CD4-positive, alpha-beta memory T cell (primary cell): ENCODE results near the gene MCC. TPM values are rescaled to one million over a fixed set of nuclear protein-coding genes. Genes with fewer than 3 reads are reported as not detected.

Experiments
- CTCF ChIA-PET: fragments of 350-600 bp; sonication (Branson Sonifier 250); formaldehyde crosslinking; loops from one replicate; lab custom pipeline; 2021; ENCODE audit warnings: inconsistent platforms; ENCODE audit not compliant: partially characterized antibody; lab: Charles Lee
- POLR2A ChIA-PET: fragments of 350-600 bp; sonication (Branson Sonifier 250); formaldehyde crosslinking; loops from one replicate; lab custom pipeline; 2021; ENCODE audit not compliant: partially characterized antibody; lab: Charles Lee
- DNase-seq, 5 donors: peaks; one replicate each; pipeline versions ENCODE4 v3.0.0 to v3.0.0-alpha.2; 2020 to 2022; ENCODE audit warnings: mixed read lengths in 1 of 5
- H3K27ac ChIP-seq: one replicate; pipeline ENCODE4 v1.7.0; 2013; ENCODE audit warnings: low read depth, low read length
- H3K27me3 ChIP-seq: 2 replicates; pipeline ENCODE4 v1.7.0; 2013; ENCODE audit warnings: mild to moderate bottlenecking, low read length, moderate library complexity; ENCODE audit not compliant: insufficient read depth
- H3K36me3 ChIP-seq: 2 replicates; pipeline ENCODE4 v1.7.0; 2013; ENCODE audit warnings: mild to moderate bottlenecking, low read length, moderate library complexity; ENCODE audit not compliant: insufficient read depth
- H3K4me1 ChIP-seq: 2 replicates; pipeline ENCODE4 v1.7.0; 2013; ENCODE audit warnings: mild to moderate bottlenecking, low read length, moderate library complexity; ENCODE audit not compliant: insufficient read depth
- H3K4me3 ChIP-seq, 2 donors: one replicate each; pipeline ENCODE4 v1.7.0; 2013; ENCODE audit warnings: low read length in 2 of 2, mild to moderate bottlenecking in 1 of 2
- H3K9me3 ChIP-seq, 2 donors: one replicate each; pipeline ENCODE4 v1.7.0; 2013; ENCODE audit warnings: low read length in 2 of 2, control low read depth in 1 of 2; ENCODE audit not compliant: control insufficient read depth in 1 of 2
- H3K27ac Mint-ChIP-seq, 7 donors: one replicate each; pipeline ENCODE4 v1.8.0; 2020 to 2021; ENCODE audit warnings: mixed read lengths in 7 of 7, mild to moderate bottlenecking in 6 of 7, inconsistent platforms in 3 of 7, moderate library complexity in 3 of 7
- H3K27me3 Mint-ChIP-seq, 2 donors: one replicate each; pipeline ENCODE4 v1.8.0; 2020 to 2021; ENCODE audit warnings: mixed read lengths in 2 of 2
- H3K36me3 Mint-ChIP-seq, 2 donors: one replicate each; pipeline ENCODE4 v1.8.0; 2020 to 2021; ENCODE audit warnings: mixed read lengths in 2 of 2, inconsistent platforms in 1 of 2, mild to moderate bottlenecking in 1 of 2
- H3K4me1 Mint-ChIP-seq, 4 donors: one replicate each; pipeline ENCODE4 v1.8.0; 2020 to 2021; ENCODE audit warnings: mixed read lengths in 4 of 4, mild to moderate bottlenecking in 1 of 4
- H3K4me3 Mint-ChIP-seq, 8 donors: one replicate each; pipeline ENCODE4 v1.8.0; 2020 to 2021; ENCODE audit warnings: mixed read lengths in 8 of 8, mild to moderate bottlenecking in 7 of 8, moderate library complexity in 6 of 8, inconsistent platforms in 3 of 8
- H3K9me3 Mint-ChIP-seq, 8 donors: one replicate each; pipeline ENCODE4 v1.8.0; 2020 to 2021; ENCODE audit warnings: mixed read lengths in 8 of 8, mild to moderate bottlenecking in 5 of 8, inconsistent platforms in 3 of 8, moderate library complexity in 1 of 8
- intact Hi-C: fragments of 100-400 bp; cut with micrococcal nuclease; formaldehyde crosslinking; loops from one replicate; pipeline ENCODE4 v1.15.1; 2023
- polyA plus RNA-seq, 2 donors: library from polyadenylated mRNA; unstranded; fragments of 300-500 nt; fragmentation: Illumina TruSeq; gene quantifications; one replicate each; pipeline ENCODE4 v1.2.3, GENCODE V29; 2021
- total RNA-seq, 2 experiments: library from RNA; stranded (reverse); gene quantifications; one replicate each; pipeline ENCODE4 v1.2.3, GENCODE V29; 2021

The MCC gene
- total and polyA plus RNA-seq, 4 experiments from 2014 or later: 0.92 to 12.1 (median 7.7) TPM

DNA sequence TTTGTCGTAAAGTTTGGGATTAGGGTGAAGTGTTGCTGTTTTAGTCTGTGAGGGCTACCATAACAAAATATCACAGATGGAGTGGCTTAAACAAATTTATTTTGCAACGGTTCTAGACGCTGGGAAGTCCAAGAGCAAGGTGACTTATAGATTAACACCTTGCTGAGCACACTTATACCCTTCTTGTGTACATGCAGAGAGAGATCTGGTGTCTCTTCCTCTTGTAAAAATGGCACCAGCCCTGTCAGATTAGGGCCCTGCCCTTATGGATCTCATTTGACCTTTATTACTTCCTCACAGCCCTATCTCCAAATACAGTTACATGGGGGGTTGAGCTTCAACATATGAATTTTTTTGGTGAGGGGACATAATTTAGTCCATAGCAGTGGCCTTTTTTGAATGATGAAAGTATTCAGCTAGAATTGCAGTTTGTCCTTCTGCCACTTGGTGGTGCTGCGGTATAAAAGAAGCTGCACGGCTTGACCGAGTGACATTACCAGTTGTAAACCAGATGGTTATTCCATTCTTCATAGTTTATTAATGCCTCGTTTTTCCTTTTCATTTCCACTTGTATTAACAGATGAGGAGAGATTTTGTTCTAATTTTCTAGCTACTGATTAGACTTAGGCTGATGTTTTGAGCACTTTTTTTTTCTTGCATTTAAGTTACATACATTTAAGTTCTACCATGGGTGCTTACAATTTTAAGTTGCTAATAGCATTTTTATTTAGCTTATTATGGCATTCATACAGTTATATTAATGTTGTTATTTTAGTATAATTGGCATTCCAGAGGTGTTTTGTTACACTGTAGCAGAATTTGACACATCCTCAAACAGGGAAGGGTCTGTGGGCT is 492.3 kb downstream of the MCC start:
- peaks cover 20 to 41% (median 25%) of the 10 kb centered on the region in 4 donors for H3K4me1 Mint-ChIP-seq

DNA sequence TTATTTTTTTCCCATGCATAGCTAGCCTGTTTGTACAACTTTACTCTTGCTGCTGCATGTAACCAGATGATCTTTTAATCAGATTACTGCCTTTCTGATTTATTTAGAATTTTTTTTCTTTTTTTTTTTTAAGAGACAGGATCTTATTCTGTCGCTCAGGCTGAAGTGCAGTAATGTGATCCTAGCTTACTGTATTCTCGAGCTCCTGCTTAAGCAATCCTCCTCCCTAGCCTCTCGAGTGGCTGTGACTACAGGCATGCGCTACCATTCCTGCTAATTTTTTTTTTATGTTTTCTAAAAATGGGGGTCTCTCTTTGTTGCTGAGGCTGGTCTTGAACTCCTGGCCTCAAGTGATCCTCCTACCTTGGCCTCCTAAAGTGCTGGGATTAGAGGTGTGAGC is 502.0 kb downstream of the MCC start:
- no peaks in the 10 kb centered on the region for H3K27me3 ChIP-seq
- H3K4me1 Mint-ChIP-seq: peaks cover 52 to 75% (median 63%) of the 10 kb centered on the region in 4 donors
- DNase-seq: no peak
- H3K4me1 ChIP-seq: peaks cover 46% of the 10 kb centered on the region
- POLR2A ChIA-PET: interaction anchor here (0.6 to 1.9 kb wide), 3 partner anchors 10 to 278 kb away, joined by 3 to 13 read pairs (median 9); partner anchors contain the start of gene DCP2
- no peak overlapping the region for H3K27ac ChIP-seq
- H3K9me3 ChIP-seq: no peaks in the 10 kb centered on the region
- intact Hi-C loops: no loop called here
- no peak overlapping the region for H3K27ac Mint-ChIP-seq
- no peak overlapping the region for H3K4me3 Mint-ChIP-seq
- H3K36me3 Mint-ChIP-seq: peaks cover 38 to 53% of the 10 kb centered on the region in 2 donors
- CTCF ChIA-PET: interaction anchor here (1.1 to 4.9 kb wide), 2 partner anchors 10 kb away, joined by 4 to 51 read pairs; partner anchors contain the start of gene DCP2
- H3K9me3 Mint-ChIP-seq: no peaks in the 10 kb centered on the region
- H3K27me3 Mint-ChIP-seq: no peaks in the 10 kb centered on the region
- H3K4me3 ChIP-seq: no peak overlapping the region
- peaks cover 3% of the 10 kb centered on the region for H3K36me3 ChIP-seq

More for the DNA sequence above, 492.3 kb downstream of the MCC start:
- peak; percentile 65 to 76 (median 71) for DNase-seq
- H3K4me1 ChIP-seq: peaks cover 11% of the 10 kb centered on the region
- no peaks in the 10 kb centered on the region for H3K27me3 ChIP-seq
- Mint-ChIP-seq H3K27ac (peak overlapping the region in 5 of 7 donors; percentile 1 to 52 (median 17)), H3K27me3 (no peaks in the 10 kb centered on the region), H3K9me3 (no peaks in the 10 kb centered on the region), H3K4me3 (peak overlapping the region in 2 of 8 donors; percentile 19 to 57), H3K36me3 (peaks cover 28 to 57% of the 10 kb centered on the region in 2 donors)
- no peaks in the 10 kb centered on the region for H3K9me3 ChIP-seq
- ChIA-PET POLR2A (interaction anchor here (1.0 to 2.0 kb wide), 18 partner anchors 11 to 338 kb away, joined by 3 to 10 read pairs (median 4); partner anchors contain the start of genes DCP2 and SRP19), CTCF (interaction anchor here (0.6 to 8.1 kb wide), 81 partner anchors 10 to 1833 kb away, joined by 3 to 245 read pairs (median 4); partner anchors contain the start of genes DCP2, REEP5 and YTHDC2)
- H3K27ac ChIP-seq: no peak overlapping the region
- H3K36me3 ChIP-seq: peaks cover 3% of the 10 kb centered on the region
- intact Hi-C loops: loop anchor here (1.0 to 5.0 kb wide), 8 partner anchors 21 to 610 kb away; no protein-coding TSS in a partner anchor
- H3K4me3 ChIP-seq: no peak overlapping the region

DNA sequence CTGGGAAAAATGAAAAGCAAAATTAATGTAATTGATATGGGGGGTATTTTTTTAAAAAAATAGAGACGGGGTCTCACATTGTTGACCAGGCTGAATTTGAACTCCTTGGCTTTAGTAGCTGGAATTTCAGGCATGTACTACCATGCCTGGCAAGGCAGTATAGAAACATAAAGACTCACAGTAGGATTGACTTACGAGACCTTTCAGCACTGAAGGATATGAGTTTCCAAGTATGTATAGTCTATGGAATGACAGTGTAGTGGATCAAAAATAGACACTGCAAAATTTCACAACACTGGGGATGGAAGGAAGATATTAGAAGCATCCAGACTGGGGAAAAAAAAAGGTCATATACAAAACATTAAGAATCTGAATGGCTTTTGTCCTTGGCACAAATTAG is 504.9 kb downstream of the MCC start:
- H3K36me3 ChIP-seq: peaks cover 3% of the 10 kb centered on the region
- Mint-ChIP-seq H3K27ac (peak overlapping the region in 4 of 7 donors; percentile 10 to 61 (median 22)), H3K4me1 (peaks cover 49 to 74% (median 62%) of the 10 kb centered on the region in 4 donors), H3K27me3 (no peaks in the 10 kb centered on the region), H3K36me3 (peaks cover 27 to 45% of the 10 kb centered on the region in 2 donors), H3K9me3 (no peaks in the 10 kb centered on the region), H3K4me3 (no peak overlapping the region)
- ChIA-PET POLR2A (no interaction called here), CTCF (interaction anchor here (4.9 kb wide), 1 partner anchor 12 kb away, joined by 51 read pairs; no protein-coding TSS in a partner anchor)
- peaks cover 59% of the 10 kb centered on the region for H3K4me1 ChIP-seq
- H3K27ac ChIP-seq: no peak overlapping the region
- intact Hi-C loops: no loop called here
- no peak for DNase-seq
- no peaks in the 10 kb centered on the region for H3K9me3 ChIP-seq
- no peaks in the 10 kb centered on the region for H3K27me3 ChIP-seq
- H3K4me3 ChIP-seq: no peak overlapping the region

DNA sequence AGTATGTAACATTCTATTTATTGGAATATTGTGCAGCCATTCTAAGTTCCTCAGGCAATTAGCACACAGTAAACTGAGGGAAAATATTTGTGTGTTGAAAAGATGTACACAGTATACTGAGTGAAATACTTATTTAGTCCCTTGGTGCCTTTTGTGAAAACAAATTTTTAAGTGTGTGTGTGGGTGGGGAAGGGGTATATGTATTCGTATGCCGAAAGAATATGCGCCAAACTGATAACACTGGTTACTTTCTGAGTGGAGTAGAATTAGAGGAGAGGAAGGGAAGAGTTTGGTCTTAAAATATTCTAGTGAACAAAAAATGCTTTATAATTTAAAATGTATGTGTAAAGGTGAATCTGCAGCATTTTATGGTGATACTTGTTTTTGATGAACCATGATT is 508.5 kb downstream of the MCC start:
- H3K4me3 Mint-ChIP-seq: peak overlapping the region; percentile 63 to 100 (median 82)
- H3K27ac ChIP-seq: no peak overlapping the region
- H3K4me3 ChIP-seq: no peak overlapping the region
- POLR2A ChIA-PET: interaction anchor here (0.5 to 2.2 kb wide), 4 partner anchors 10 to 59 kb away, joined by 3 to 6 read pairs (median 4); no protein-coding TSS in a partner anchor
- peaks cover 19 to 53% of the 10 kb centered on the region in 2 donors for H3K36me3 Mint-ChIP-seq
- H3K4me1 Mint-ChIP-seq: peaks cover 53 to 92% (median 68%) of the 10 kb centered on the region in 4 donors
- CTCF ChIA-PET: interaction anchor here (0.8 to 3.6 kb wide), 8 partner anchors 8 to 819 kb away, joined by 3 to 27 read pairs (median 3); no protein-coding TSS in a partner anchor
- H3K27me3 ChIP-seq: no peaks in the 10 kb centered on the region
- peaks cover 3% of the 10 kb centered on the region for H3K36me3 ChIP-seq
- H3K9me3 Mint-ChIP-seq: peaks cover 0 to 5% (median 0%) of the 10 kb centered on the region in 8 donors
- DNase-seq: no peak
- H3K27ac Mint-ChIP-seq: peak overlapping the region in 6 of 7 donors; percentile 58 to 94 (median 78)
- H3K9me3 ChIP-seq: no peaks in the 10 kb centered on the region
- peaks cover 62% of the 10 kb centered on the region for H3K4me1 ChIP-seq
- intact Hi-C loops: loop anchor here (5.0 kb wide), 2 partner anchors 427 to 533 kb away; partner anchors contain the start of gene YTHDC2
- H3K27me3 Mint-ChIP-seq: peaks cover 0 to 4% of the 10 kb centered on the region in 2 donors

DNA sequence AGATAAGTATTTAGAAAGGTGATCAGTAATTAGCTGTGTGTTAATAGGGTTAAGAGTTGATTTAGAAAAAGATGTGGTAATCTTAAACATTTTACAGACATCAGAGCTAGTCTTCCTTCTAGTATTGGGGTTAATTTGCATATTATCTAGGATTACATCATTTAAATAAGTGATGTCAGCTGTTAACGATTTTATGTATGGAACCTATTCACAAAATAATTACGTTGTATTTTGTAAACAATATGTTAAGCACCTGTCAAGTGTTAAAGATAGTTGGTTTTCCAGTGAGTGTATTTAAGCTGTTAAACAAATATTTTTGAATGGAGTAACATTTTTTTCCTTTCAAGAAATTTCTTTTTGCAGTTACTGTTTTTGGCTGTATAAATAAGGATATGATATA is 509.4 kb downstream of the MCC start:
- Histone ChIP-seq H3K36me3 (peaks cover 3% of the 10 kb centered on the region), H3K9me3 (no peaks in the 10 kb centered on the region), H3K27me3 (no peaks in the 10 kb centered on the region), H3K4me3 (no peak overlapping the region), H3K4me1 (peaks cover 60% of the 10 kb centered on the region), H3K27ac (peak overlapping the region; percentile 6)
- DNase-seq: peak in 1 of 5 donors; percentile 8
- peak overlapping the region; percentile 96 to 100 (median 99) for H3K4me3 Mint-ChIP-seq
- H3K4me1 Mint-ChIP-seq: peaks cover 45 to 83% (median 60%) of the 10 kb centered on the region in 4 donors
- peaks cover 0 to 5% (median 0%) of the 10 kb centered on the region in 8 donors for H3K9me3 Mint-ChIP-seq
- H3K36me3 Mint-ChIP-seq: peaks cover 17 to 47% of the 10 kb centered on the region in 2 donors
- peaks cover 0 to 4% of the 10 kb centered on the region in 2 donors for H3K27me3 Mint-ChIP-seq
- intact Hi-C loops: loop anchor here (5.0 kb wide), 2 partner anchors 427 to 533 kb away; partner anchors contain the start of gene YTHDC2
- CTCF ChIA-PET: interaction anchor here (0.8 to 3.6 kb wide), 12 partner anchors 9 to 818 kb away, joined by 3 to 27 read pairs (median 4); no protein-coding TSS in a partner anchor
- peak overlapping the region; percentile 7 to 94 (median 74) for H3K27ac Mint-ChIP-seq
- POLR2A ChIA-PET: interaction anchor here (0.7 to 2.2 kb wide), 10 partner anchors 11 to 535 kb away, joined by 3 to 6 read pairs (median 4); partner anchors contain the start of gene YTHDC2

DNA sequence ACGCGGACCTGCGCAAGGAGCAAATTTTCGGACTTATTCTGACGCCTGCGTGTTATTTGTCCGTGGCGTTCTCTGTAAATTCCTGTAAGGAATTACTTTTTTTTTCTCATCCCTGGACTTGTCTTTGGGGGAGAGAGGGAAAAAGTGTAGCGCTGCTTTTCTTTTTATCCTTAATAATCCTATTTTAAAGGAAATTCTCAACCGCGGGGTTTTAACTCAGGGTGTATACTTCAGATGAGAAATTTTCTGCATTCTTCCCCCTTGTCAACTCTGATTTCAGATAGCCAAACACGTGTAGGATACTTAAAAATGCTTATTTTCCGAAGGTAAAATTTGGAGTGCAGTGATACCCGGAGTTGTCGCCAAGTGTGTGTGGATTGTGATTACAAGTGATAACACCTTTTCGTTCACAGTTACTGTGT is 510.8 kb downstream of the MCC start:
- H3K4me3 Mint-ChIP-seq: peak overlapping the region; percentile 96 to 100 (median 99)
- H3K27ac Mint-ChIP-seq: peak overlapping the region; percentile 94 to 98 (median 97)
- peaks cover 36 to 69% (median 49%) of the 10 kb centered on the region in 4 donors for H3K4me1 Mint-ChIP-seq
- peaks cover 52% of the 10 kb centered on the region for H3K4me1 ChIP-seq
- H3K9me3 ChIP-seq: no peaks in the 10 kb centered on the region
- H3K27me3 ChIP-seq: no peaks in the 10 kb centered on the region
- H3K4me3 ChIP-seq: peak overlapping the region; percentile 77 to 79
- H3K36me3 Mint-ChIP-seq: peaks cover 5 to 36% of the 10 kb centered on the region in 2 donors
- intact Hi-C loops: loop anchor here (2.0 to 5.0 kb wide), 4 partner anchors 55 to 535 kb away; partner anchors contain the start of genes REEP5 and YTHDC2
- H3K27ac ChIP-seq: peak overlapping the region; percentile 85
- H3K27me3 Mint-ChIP-seq: peaks cover 0 to 4% of the 10 kb centered on the region in 2 donors
- no peak for DNase-seq
- H3K9me3 Mint-ChIP-seq: peaks cover 0 to 5% (median 0%) of the 10 kb centered on the region in 8 donors
- H3K36me3 ChIP-seq: no peaks in the 10 kb centered on the region
- CTCF ChIA-PET: no interaction called here
- POLR2A ChIA-PET: interaction anchor here (2.0 to 2.2 kb wide), 2 partner anchors 45 to 54 kb away, joined by 6 to 53 read pairs; partner anchors contain the start of gene REEP5
